ENCODE data around the gene WWP2.
"Not testable (repeated sequence)": the region's sequence is repeated elsewhere in the genome, so short reads cannot be mapped to it uniquely, and the experiment has no call there.

The WWP2 gene

GRCh38 chr16:69821844-69822173, 59.7 kb downstream of the WWP2 start:
- Histone ChIP-seq H3K9me3 (replicated peaks; ENCODE audit: insufficient read depth, low read length) (no peaks in the 10 kb centered on the region), H3K9ac (ENCODE audit: low read length) (no peak overlapping the region), H3K27ac (ENCODE audit: low read length) (no peak overlapping the region), H3K4me2 (ENCODE audit: low read depth, low read length) (no peak overlapping the region), H4K20me1 (ENCODE audit: insufficient read depth, low read length) (no peaks in the 10 kb centered on the region), H3F3A (ENCODE audit: insufficient read depth, low read length) (peaks cover 12% of the 10 kb centered on the region), H3K4me1 (ENCODE audit: low read length) (0 out of 2 replicates have a peak, but pooled peaks cover 5% of the 10 kb centered on the region), H3K9me2 (replicated peaks; ENCODE audit: insufficient read depth, low read length) (no peaks in the 10 kb centered on the region), H3K36me3 (replicated peaks; ENCODE audit: insufficient read depth, low read length) (no peaks in the 10 kb centered on the region), H3K79me2 (ENCODE audit: low read length) (no peaks in the 10 kb centered on the region), H3K4me3 (ENCODE audit: low read length) (no peak overlapping the region), H2AFZ (ENCODE audit: low read length) (no peak overlapping the region), H3K27me3 (replicated peaks; ENCODE audit: insufficient read depth, low read length) (no peaks in the 10 kb centered on the region)
- no peak for DNase-seq
- no peak for TF ChIP-seq CTCF (IDR thresholded peaks at IDR 0.05; ENCODE audit: low read length)
- TF ChIP-seq EZH2 (optimal IDR thresholded peaks at IDR 0.05; ENCODE audit: low read depth, low read length): no peak
- no peak for TF ChIP-seq EZH2phosphoT487 (IDR thresholded peaks at IDR 0.05; ENCODE audit: low read length)

GRCh38 chr16:69822174-69822935, 60.2 kb downstream of the WWP2 start:
- Histone ChIP-seq H3K4me1 (ENCODE audit: low read length) (0 out of 2 replicates have a peak, but pooled peaks cover 5% of the 10 kb centered on the region), H4K20me1 (ENCODE audit: insufficient read depth, low read length) (no peaks in the 10 kb centered on the region), H3K36me3 (replicated peaks; ENCODE audit: insufficient read depth, low read length) (no peaks in the 10 kb centered on the region), H3K9ac (ENCODE audit: low read length) (no peak overlapping the region), H3K4me2 (ENCODE audit: low read depth, low read length) (no peak overlapping the region), H3K79me2 (ENCODE audit: low read length) (no peaks in the 10 kb centered on the region), H3K9me2 (replicated peaks; ENCODE audit: insufficient read depth, low read length) (no peaks in the 10 kb centered on the region), H3K4me3 (ENCODE audit: low read length) (no peak overlapping the region), H3K27me3 (replicated peaks; ENCODE audit: insufficient read depth, low read length) (no peaks in the 10 kb centered on the region), H3K9me3 (replicated peaks; ENCODE audit: insufficient read depth, low read length) (no peaks in the 10 kb centered on the region), H3F3A (ENCODE audit: insufficient read depth, low read length) (peaks cover 12% of the 10 kb centered on the region), H2AFZ (ENCODE audit: low read length) (no peak overlapping the region), H3K27ac (ENCODE audit: low read length) (no peak overlapping the region)
- no peak for DNase-seq
- TF ChIP-seq EZH2phosphoT487 (IDR thresholded peaks at IDR 0.05; ENCODE audit: low read length) (no peak), EZH2 (optimal IDR thresholded peaks at IDR 0.05; ENCODE audit: low read depth, low read length) (no peak), CTCF (IDR thresholded peaks at IDR 0.05; ENCODE audit: low read length) (no peak)

- H3K4me2 ChIP-seq (ENCODE audit: low read depth, low read length): peak overlapping the region; percentile 91
- peak overlapping the region; percentile 74 for H2AFZ ChIP-seq (ENCODE audit: low read length)
- peak; percentile 84 for DNase-seq
- TF ChIP-seq EZH2 (optimal IDR thresholded peaks at IDR 0.05; ENCODE audit: low read depth, low read length) (no peak), CTCF (IDR thresholded peaks at IDR 0.05; ENCODE audit: low read length) (no peak), EZH2phosphoT487 (IDR thresholded peaks at IDR 0.05; ENCODE audit: low read length) (no peak)
- H3K4me3 ChIP-seq (ENCODE audit: low read length): peak overlapping the region; percentile 46; the same call in 1 of the 2 replicates
- H3K9me3 ChIP-seq (replicated peaks; ENCODE audit: insufficient read depth, low read length): no peaks in the 10 kb centered on the region
- 0 out of 2 replicates have a peak, but pooled peaks cover 5% of the 10 kb centered on the region for H3K4me1 ChIP-seq (ENCODE audit: low read length)
- no peaks in the 10 kb centered on the region for H3K27me3 ChIP-seq (replicated peaks; ENCODE audit: insufficient read depth, low read length)
- no peaks in the 10 kb centered on the region for H3K79me2 ChIP-seq (ENCODE audit: low read length)
- peak overlapping the region; percentile 57 for H3K9ac ChIP-seq (ENCODE audit: low read length)
- H3F3A ChIP-seq (ENCODE audit: insufficient read depth, low read length): peaks cover 12% of the 10 kb centered on the region
- no peaks in the 10 kb centered on the region for H3K9me2 ChIP-seq (replicated peaks; ENCODE audit: insufficient read depth, low read length)
- H4K20me1 ChIP-seq (ENCODE audit: insufficient read depth, low read length): no peaks in the 10 kb centered on the region
- no peaks in the 10 kb centered on the region for H3K36me3 ChIP-seq (replicated peaks; ENCODE audit: insufficient read depth, low read length)
- peak overlapping the region; percentile 80 for H3K27ac ChIP-seq (ENCODE audit: low read length)
Observed at GRCh38 chr16:69823831-69824563, 61.9 kb downstream of the WWP2 start.

GRCh38 chr16:69824564-69825142, 62.5 kb downstream of the WWP2 start:
- Histone ChIP-seq H3F3A (ENCODE audit: insufficient read depth, low read length) (peaks cover 12% of the 10 kb centered on the region), H3K27ac (ENCODE audit: low read length) (peak overlapping the region; percentile 80; the same call in 1 of the 2 replicates)
- H3K4me3 ChIP-seq (ENCODE audit: low read length); H3K4me1 ChIP-seq (ENCODE audit: low read length); H3K27me3 ChIP-seq (replicated peaks; ENCODE audit: insufficient read depth, low read length); H3K36me3 ChIP-seq (replicated peaks; ENCODE audit: insufficient read depth, low read length); H4K20me1 ChIP-seq (ENCODE audit: insufficient read depth, low read length); H3K9ac ChIP-seq (ENCODE audit: low read length); H3K79me2 ChIP-seq (ENCODE audit: low read length); H3K9me3 ChIP-seq (replicated peaks; ENCODE audit: insufficient read depth, low read length); DNase-seq; H3K4me2 ChIP-seq (ENCODE audit: low read depth, low read length); H2AFZ ChIP-seq (ENCODE audit: low read length); H3K9me2 ChIP-seq (replicated peaks; ENCODE audit: insufficient read depth, low read length): not testable (repeated sequence)

Data from MM.1S (cell line).